Hematopoietic multipotent progenitor cell treated with erythropoietin and hydrocortisone succinate and interleukin-3 and kit ligand, for 6 days (in vitro differentiated cells): ENCODE results near the gene KCNK6.

ENCODE experiments used
- DNase-seq: peaks from one replicate; pipeline ENCODE4 v3.0.0-alpha.2; 2015

Gene KCNK6

DNA sequence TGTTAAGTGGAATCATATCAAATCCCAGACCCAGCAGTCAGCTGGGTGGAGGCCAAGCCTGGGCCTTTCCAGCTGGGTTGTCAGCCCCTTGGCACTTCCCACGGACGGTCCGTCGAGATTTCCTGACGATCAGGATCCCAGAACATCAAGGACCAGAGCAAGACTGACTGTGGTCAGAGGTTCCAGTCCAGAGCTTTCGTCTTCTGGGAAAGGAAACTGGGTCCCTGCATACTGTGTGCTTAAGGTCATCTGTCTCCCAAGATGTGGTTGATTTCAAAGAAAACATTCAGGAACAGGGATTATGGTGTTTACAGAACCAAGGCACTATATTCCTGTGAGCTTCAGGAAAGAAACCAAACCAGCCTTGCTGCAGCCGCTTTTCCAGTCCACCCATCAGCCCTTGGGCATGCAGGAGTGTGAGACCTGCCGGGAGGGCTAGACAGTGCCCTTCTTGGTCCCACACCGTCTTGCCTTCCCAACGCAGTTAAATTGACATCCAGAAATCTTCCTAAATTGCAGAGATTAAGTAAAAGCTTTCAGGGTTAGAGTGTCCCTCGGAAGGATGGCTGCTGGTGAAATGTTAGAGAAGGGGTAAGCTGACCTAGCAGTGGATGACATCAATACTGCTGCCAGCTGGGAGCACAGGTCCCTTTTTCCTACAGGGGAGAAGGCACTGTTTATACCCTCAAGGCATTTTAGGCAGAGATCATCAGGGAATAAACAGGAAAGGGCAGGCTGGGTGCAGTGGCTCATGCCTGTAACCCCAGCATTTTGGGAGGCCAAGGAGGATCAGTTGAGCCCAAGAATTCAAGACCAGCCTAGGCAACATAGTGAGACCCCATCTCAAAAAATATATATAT lies 20.6 kb upstream of the KCNK6 start:
- no peak for DNase-seq

DNA sequence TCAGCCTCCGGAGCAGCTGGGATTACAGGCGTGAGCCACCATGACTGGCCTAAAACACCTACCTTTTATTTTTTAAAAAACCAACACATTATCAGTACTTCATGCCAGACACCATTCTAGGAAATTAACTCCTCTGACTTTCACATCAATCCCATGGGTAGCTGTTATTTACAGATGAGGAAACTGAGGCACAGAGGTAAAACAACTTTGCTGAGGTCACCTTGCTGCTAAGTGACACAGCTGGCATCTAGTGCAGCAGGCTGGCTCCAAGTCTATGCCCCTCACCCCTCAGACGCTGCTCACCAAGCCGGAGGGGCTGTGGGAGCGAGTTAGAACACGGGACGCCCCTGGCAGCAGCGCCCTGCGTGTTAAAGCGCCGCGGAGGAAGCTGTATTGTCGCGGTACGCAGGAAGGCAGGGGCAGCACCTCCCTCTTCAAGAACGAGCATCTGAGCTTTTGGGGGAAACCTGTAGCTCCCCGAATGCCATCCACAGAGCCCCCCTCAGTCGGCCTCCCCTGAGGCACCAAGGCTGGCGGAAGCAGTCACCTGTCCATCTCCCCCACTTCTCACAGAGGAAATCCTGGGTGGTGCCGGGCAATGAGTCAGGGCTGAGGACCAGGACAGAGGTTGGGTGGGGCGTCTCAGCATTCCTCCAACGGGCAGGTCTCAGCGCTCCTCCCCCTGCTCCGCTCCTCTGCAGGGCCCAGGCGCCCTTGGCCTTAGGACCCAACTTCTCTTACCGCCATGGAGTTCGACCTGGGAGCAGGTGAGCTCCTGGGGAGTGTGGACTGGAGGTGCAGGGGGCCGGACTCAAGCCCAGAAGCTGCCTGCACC lies 15.9 kb upstream of the KCNK6 start, which contains the start of gene C19orf33:
Gene C19orf33, plus strand, starts transcription at position 735 of the 835 bp plus-strand sequence. Its CDS starts 11 bp downstream, at position 746.
- DNase-seq: peak; percentile 75

DNA sequence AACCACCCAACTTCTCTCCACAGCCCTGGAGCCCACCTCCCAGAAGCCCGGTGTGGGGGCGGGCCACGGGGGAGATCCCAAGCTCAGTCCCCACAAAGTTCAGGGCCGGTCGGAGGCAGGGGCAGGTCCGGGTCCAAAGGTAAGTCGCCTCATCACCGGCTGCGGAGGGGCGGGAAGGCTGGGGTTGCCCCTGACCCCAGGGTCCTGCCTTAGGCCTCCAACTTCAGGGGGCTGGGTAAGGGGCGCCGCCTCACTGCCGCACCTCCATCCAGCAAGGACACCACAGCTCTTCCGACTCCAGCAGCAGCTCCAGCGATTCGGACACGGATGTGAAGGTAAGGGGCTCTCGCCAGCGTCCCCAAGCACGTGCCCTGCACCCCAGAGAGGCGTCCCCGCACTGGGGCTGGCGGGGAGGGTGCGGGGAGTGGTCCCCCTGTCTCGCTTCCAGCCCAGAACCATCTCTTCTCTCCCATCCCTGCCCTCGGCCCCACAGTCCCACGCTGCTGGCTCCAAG lies 15.2 kb upstream of the KCNK6 start:
- no peak for DNase-seq

DNA sequence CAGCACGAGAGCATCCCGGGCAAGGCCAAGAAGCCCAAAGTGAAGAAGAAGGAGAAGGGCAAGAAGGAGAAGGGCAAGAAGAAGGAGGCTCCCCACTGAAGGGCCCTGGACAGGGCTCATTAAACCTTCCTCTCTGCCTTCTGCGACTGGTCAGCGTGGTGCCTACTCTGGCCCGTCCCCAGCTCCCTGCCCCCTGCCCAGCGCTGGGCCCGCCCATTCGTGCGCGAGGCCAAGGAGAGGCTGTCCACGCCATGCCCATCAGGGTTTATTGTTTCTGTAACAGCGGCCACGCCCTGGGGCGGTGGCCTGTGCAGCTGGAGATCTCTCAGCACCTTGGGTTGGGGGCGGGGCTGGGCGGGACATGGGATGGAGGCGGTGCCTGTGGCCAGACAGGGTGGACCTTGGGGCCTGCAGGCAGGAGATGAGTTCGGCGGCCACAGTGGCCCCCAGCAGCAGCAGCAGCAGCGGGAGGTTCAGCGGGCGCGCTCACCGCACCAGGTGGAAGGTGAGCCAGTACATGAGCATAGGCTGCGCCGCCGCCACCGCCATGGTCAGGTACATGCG lies 14.7 kb upstream of the KCNK6 start:
- peak; percentile 84 for DNase-seq

DNA sequence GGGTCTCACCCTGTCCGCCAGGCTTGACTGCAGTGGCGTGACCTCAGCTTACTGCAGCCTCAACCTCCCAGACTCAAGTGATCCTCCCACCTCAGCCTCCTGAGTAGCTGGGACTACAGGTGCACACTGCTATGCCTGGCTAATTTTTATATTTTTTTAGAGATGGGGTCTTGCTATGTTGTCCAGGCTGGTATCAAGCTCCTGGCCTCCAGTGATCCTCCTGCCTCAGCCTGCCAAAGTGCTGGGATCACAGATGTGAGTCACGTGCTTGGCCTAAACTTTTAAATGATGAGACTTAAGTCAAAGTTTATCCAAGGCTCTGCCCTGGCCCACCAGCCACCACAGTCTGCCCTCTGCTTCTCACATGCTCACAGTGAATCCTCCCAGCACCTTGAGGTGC lies 13.4 kb upstream of the KCNK6 start:
- no peak for DNase-seq

DNA sequence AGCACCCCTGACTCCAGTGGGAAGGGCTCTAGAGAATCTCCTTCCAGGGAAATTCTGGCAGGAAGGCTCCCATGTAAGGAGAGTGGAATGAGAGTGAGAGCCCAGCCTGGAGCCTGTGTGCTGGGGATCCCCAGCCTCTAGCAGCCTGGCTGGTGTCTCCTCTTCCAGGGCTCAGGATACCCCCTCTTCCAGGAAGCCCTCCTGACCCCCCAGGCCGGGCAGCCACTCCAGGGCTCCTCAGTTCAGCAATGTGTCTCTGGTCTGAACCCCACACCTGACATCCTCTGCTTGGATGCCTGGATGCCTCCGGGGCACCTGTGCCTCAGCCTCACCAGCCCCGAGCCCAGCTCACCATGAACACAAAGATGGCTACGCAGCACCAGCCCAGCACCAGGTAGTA lies 12.6 kb upstream of the KCNK6 start:
- no peak for DNase-seq

DNA sequence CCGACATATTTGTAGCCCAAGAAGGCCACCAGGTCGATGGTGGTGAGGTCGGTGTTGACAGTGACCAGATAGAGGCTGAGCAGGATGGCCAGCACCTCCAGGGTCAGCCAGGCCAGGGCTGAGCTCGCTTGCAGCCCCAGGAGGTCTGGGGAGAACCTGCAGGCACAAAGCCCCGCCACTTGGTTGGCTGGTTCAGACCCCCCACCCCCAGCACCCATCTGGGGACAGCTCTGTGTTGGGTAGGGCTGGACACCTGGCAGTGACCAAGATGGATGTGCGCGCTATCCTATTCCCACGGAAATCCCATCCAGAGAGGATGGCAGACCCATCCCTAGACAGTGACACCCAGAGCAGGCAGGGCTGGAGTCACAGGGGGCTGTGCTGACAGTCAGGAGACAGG lies 12.0 kb upstream of the KCNK6 start:
- DNase-seq: no peak

DNA sequence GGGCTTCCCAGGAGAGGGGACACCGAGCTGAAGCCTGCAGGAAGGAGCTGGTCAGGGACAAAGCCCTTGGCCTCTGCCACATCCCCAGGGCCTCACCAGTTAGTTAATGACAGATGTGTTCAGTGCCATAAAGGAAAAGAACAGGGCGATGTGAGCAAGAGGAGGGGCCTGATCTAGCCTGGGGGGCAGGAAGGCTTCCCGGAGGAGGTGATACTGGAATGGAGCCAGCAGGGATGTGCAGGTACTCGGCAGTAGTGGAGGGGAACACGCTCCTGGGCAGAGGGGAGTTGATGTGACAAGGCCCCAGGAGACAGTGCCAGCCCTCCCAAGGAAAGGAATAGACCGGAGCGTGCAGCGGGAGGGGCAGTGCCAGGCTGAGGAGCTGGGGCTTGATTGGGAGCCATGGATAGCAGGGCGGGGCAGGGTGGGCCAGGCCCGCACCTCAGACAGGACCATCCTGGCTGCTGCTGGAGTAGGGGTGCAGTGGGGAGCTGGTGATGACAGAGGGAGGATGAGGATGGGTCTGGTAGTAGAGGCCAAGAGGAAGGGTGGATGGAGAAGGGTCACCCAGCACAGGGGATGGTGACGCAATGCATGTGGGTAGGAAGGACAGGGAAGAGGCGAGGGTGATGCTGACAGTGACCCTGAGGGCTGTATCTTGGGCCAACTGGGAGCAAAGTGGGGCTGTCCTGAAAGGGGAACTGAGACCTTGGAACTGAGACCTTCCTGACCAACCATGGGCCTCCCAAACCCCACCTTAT lies 11.5 kb upstream of the KCNK6 start:
- no peak for DNase-seq

DNA sequence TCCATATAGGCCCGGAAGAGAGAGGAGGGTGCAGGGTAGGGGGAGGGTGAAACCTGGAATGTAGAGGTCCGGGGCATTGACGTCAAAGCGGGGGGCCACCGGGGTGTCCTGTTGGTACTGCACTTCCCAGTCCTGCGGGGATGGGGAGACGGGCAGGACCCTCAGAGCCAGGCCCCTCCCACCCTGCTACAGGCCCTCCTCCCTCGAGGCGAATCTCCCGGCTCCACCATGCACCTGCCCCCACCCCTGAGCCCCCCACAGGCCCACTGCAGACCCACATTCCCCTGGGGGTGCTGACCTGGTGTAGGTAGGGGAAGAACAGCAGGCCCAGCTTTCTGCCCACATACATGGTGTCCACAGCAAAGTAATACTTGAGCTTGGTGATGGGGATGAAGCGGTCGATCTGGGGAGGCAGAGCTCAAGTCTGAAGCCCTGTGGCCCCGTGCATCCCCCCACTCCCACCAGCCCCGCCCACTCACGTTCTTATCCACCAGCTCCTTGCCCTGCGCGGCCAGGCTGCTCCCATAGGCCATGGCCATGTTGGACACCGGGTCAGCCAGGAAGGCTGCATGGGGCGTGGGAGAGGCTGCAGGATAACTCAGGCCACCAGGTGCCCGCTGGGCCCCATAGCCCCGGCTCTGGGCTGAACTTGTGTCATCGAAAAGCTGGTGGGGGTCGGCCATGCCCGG lies 10.6 kb upstream of the KCNK6 start:
- DNase-seq: no peak

DNA sequence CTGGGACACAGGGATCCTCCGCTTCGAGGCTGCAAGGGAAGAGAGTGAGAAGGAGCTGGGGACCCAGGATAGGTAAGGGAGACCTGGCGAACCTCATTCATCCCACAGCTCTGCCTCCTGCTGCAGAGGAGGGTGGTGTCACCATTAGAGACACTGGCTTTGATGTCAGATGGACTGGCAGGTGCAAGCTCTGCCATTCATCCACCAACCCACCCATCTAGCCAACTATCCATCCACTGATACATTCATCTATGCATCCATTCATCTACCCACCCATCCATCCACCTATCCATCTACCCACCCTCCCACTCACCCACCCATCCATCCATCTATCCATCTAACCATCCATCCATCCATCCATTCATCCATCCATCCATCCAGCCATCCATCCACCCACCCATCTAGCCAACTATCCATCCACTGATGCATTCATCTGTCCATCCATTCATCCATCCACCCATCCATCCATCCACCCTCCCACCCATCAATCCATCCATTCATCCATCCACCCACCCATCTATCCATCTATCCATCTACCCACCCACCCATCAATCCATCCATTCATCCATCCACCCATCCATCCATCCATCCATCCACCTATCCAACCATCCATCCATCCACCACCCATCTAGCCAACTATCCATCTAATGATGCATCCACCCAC lies 9.9 kb upstream of the KCNK6 start:
- no peak for DNase-seq

DNA sequence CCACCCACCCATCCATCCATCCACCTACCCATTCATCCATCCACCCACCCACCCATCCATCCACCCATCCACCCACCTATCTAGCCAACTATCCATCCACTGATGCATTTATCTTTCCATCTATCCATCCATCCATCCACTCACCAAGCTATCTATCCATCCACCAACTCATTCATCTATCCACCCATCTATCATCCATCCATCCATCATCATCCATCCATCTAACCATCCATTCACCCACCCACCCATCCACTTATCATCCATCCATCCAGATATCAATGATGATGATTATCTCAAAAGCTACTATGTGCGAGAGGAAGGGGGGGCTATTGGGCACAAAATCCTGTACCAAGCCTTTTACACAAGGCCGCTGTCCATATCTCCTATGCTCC lies 9.4 kb upstream of the KCNK6 start:
- no peak for DNase-seq

DNA sequence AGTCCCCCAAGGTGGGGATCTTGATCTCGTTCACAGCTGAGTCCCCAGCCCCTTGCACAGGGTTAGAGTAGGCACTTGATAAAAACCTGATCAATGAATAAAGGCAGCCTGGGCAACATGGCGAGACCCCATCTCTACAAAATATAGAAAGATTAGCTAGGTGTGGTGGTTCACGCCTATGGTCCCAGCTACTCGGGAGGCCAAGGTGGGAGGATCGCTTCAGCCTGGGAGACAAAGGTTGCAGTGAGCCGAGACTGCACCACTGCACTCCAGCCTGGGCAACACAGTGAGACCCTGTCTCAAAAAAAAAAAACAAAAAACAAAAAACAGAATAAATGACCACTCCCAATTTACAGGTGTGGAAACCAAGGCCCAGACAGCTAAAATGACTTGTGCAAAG lies 8.7 kb upstream of the KCNK6 start:
- DNase-seq: no peak

DNA sequence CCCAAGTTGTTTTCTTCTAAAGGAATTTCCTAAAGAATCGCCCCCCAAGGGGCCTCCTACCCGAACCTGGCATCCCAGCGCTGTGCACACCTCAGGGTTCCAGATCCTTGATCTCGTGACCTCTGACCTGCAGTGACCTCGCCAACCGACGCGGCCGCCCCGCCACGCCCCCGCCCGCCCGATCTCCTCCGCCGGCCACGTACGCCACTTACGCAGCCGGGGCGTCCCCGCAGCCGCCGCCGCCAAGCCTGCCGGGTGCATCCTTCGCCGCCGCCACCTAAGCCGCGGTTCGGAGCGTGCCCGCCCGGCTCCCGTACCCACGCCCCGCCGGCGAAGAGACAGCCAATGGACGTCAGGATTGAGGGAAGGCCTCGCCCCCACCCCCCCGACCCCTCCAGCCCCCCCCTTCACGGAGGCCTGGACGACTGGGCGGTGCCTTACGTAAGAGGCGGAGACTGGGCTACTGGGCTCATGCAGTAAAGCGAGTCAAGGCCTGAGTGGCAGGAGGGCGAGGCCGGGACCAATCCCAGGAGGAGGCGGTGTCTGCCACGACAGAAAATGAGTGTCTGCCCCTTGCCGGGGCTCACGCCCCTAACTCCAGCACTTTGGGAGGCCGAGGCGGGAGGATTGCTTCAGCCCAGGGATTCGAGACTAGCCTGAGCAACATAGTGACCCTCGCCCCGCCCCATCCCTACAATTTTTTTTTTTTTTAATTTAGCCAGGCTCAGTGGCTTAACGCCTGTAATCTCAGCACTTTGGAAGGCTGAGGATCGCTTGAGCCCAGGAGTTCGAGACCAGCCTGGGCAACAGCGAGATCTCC lies 3.8 kb upstream of the KCNK6 start, which contains the start of gene YIF1B:
Gene YIF1B, minus strand, starts transcription at position 291 of the 820 bp plus-strand sequence. Its CDS starts 30 bp downstream, at position 261.
- DNase-seq: peak; percentile 99

DNA sequence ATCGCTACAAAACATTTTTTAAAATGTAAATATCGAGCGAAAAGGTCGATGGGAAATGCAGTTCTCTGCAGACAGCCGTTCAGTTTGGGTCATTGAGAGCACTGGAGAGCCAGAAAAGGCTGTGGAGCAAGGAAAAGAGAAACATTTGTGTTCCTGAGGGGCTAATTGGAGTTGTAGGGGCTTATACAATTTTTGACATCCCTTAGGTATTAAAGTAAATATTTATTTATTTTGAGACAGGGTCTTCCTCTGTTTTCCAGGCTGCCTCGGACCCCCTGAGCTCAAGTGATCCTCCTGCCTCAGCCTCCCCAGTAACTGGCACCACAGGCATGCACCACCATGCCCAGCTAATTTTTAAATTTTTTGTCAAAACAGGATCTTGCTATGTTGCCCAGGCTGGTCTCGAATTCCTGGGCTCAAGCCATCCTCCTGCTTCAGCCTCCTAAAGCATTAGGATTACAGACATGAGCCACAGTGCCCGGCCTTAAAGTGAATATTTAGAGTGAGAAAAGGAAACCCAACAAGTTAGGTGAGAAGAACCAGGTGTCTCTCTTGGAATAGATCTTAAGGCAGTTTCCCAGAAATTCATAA lies 3.1 kb upstream of the KCNK6 start:
- DNase-seq: peak; percentile 67

DNA sequence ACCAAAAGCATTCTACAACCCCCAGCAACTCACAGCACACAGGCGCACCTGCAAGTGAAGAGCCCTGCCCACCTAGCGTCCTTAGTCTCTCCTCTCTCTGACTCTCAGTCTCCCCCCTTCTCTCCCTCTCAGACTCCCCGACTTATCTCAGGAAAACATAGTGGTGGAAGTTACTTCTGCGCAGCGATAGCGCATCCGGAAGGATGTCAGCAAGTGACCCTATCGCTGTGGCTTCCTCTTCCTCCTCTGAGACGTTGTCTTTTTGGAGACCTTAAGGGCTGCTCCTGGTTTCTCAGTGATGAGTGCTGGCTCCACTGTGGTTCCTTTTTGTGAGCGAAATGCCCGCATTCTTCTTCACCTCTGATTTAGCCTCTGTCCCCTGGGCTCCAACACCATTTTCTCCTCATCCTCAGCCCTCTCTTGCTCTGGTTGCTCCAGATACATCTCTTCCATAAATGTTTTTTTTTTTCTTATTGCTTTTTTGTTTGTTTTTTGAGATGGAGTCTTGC lies 2.5 kb upstream of the KCNK6 start:
- DNase-seq: peak; percentile 93

DNA sequence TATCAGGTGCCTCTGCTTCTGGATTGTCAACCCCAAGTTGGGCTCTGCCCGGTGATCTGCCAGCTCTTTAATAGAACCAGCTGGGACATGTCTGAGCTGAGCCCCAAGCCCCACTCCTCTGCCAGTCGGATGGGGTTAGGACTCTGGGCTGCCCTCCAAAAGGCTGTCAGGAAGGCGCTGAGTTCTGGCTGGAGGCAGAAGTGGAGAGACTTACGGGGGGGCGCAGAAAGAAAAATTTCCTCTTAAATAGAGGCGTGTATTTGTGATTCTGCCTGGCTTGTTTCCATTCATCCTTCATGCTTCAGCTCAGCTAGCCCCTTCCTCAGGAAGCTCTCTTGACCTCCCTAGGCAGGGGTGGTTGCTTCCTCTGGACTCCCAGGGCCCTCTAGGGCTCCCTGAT lies 985 bp upstream of the KCNK6 start:
- peak; percentile 46 for DNase-seq

DNA sequence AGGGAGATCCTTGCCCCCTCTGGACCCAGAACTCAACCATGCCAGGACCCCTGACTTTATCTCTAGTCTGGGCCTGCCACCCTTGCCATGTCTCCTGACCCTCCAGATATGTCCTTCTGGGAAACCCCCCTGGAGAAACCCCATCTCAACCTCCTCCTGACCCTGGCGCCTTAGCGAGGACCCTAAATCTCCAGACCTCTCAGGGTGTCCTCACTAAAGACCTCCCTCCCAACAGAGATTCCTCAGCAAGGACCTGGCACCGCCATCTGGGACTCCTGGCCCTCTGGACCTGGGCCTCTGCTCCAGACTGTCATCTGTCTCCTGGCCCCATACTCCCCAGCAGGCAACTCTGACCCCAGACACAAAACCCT lies 1.3 kb downstream of the KCNK6 start:
- DNase-seq: no peak

DNA sequence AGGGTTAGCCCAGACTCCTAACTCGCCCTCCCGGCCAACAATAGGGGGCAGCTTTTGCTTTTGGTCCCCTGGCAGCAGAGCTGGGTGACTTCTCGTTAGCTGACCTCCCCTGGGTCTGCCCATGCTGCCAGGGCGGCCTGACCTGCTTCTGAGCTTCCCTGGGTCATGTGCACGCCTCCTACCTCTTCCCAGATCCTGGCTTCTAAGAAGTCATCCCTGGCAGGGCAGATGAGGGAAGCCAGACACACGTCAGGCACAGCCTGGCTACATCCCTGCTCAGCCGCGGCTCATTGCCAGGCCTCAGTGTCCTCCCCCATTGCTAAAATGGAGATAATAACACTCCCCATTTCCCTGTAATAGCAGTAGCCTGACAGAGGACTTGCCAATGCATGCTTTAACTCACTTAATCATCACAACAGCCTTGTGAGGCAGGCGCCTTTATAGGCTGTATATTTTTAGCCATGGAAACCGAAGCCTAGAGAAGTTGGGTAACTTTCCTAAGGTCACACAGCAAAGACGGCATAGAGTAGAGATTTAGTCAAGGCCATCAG lies 2.1 kb downstream of the KCNK6 start:
- no peak for DNase-seq

DNA sequence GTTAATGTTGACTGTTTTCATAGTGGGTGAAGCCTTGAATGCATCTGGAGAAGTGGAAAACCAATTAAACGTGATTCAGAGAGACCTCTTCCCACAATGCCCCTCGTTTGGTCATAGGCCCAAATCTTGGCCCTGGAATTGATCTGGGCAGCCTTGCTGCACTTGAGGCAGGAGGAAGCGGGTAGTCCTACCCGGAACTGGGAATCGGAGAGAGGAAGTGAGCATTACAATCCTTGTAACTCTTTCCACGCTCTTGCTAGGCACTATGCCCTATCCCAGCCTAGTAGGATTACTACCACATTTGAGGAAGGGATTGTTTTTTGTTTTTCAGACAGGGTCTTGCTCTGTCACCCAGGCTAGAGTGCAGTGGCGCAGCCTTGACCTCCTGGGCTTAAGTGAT lies 3.6 kb downstream of the KCNK6 start:
- DNase-seq: no peak

DNA sequence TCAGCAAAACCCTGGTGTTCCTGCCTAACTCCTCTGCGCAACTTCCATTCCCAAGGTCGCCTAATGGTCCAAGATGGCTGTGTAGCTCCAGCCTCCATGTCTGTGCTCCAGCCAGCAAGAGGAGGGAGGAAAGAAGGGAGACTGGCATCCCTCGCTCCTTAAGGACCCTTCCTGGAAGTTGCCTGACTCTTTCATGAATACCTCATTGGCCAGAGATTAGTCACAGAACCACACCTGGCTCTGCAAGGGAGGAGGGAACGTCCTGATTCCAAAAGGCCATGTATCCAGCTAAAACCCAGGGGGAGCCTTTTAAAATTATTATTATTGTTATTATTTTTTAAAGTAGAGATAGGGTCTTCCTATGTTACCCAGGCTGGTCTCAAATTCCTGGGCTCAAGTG lies 4.8 kb downstream of the KCNK6 start:
- no peak for DNase-seq
